ENCODE data around the gene HIP1.
"Not testable (repeated sequence)": the region's sequence is repeated elsewhere in the genome, so short reads cannot be mapped to it uniquely, and the experiment has no call there.

HIP1 gene

GRCh38 chr7:75537731-75538130 is 201.0 kb downstream of the HIP1 start:
- TF ChIP-seq, protein P1, sequence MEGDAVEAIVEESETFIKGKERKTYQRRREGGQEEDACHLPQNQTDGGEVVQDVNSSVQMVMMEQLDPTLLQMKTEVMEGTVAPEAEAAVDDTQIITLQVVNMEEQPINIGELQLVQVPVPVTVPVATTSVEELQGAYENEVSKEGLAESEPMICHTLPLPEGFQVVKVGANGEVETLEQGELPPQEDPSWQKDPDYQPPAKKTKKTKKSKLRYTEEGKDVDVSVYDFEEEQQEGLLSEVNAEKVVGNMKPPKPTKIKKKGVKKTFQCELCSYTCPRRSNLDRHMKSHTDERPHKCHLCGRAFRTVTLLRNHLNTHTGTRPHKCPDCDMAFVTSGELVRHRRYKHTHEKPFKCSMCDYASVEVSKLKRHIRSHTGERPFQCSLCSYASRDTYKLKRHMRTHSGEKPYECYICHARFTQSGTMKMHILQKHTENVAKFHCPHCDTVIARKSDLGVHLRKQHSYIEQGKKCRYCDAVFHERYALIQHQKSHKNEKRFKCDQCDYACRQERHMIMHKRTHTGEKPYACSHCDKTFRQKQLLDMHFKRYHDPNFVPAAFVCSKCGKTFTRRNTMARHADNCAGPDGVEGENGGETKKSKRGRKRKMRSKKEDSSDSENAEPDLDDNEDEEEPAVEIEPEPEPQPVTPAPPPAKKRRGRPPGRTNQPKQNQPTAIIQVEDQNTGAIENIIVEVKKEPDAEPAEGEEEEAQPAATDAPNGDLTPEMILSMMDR (IDR thresholded peaks at IDR 0.05; ENCODE audit: low read depth, low read length) = no peak
- DNase-seq (ENCODE audit: extremely low read depth, low read depth) = no peak

DNA sequence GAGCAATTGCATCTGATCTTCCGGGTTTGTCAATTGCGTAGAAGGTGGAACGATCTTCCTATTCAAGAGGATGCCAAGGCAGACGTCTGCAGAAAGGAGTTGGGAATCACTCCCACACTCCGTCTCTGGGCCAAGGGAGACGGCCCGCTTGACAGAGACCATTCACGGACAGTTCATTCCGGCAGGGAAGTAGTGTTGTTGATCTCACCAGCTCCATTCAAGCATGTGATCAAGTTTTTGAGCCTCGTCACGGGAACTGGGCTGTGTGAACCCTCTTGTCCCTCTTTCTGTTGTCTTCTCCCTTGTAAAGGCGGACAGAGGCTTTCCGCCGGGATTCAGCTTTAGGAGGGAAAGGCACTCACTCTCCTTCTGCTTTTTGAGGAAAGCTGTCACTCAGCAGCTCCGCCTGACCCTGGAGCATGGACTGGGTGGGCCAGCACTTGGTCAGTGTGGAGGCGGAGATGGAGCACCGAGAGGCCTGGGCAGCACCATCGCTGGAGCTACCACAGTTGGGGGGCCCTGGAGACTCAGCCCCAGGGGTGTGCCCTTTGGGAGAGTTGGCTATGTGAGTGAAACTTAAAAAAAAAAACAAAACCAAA is 201.7 kb downstream of the HIP1 start:
- TF ChIP-seq, protein P1 (IDR thresholded peaks at IDR 0.05; ENCODE audit: low read depth, low read length) = no peak
- no peak for DNase-seq (ENCODE audit: extremely low read depth, low read depth)

DNA sequence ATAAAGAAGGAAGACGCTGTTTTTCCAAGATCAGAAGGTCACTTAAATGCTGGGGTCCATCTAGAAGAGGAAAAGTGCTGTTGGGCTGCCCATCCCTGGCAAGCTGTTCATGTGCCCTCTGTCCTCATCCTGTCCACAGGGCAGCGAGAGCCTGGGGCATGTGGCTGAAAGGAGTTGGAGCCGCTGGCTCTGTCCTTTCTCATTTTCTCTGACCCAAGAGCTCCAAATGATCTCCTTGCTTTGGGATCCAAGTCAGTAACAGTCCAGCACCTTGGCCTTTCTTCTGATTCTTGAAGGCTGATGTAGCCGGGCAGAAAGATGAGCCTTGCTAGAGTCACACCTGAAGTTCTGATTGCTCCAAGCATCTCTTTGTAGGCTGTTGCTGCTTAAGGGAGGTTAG is 202.2 kb downstream of the HIP1 start:
- DNase-seq (ENCODE audit: extremely low read depth, low read depth) = no peak
- TF ChIP-seq, protein P1 (IDR thresholded peaks at IDR 0.05; ENCODE audit: low read depth, low read length) = no peak

GRCh38 chr7:75534727-75535307 is 203.9 kb downstream of the HIP1 start:
- DNase-seq (ENCODE audit: extremely low read depth, low read depth) = peak; percentile 8
- TF ChIP-seq, protein P1 (IDR thresholded peaks at IDR 0.05; ENCODE audit: low read depth, low read length) = no peak

GRCh38 chr7:75533926-75534325 is 204.8 kb downstream of the HIP1 start:
- TF ChIP-seq, protein P1 (IDR thresholded peaks at IDR 0.05; ENCODE audit: low read depth, low read length) = no peak
- no peak for DNase-seq (ENCODE audit: extremely low read depth, low read depth)

GRCh38 chr7:75532639-75533038 is 206.1 kb downstream of the HIP1 start:
- no peak for DNase-seq (ENCODE audit: extremely low read depth, low read depth)
- TF ChIP-seq, protein P1 (IDR thresholded peaks at IDR 0.05; ENCODE audit: low read depth, low read length) = no peak

- TF ChIP-seq, protein P1 (IDR thresholded peaks at IDR 0.05; ENCODE audit: low read depth, low read length) = no peak
- DNase-seq (ENCODE audit: extremely low read depth, low read depth) = no peak
These were observed 207.4 kb downstream of the HIP1 start for GRCh38 chr7:75531359-75531821.

GRCh38 chr7:75527224-75527722 is 211.5 kb downstream of the HIP1 start:
- DNase-seq (ENCODE audit: extremely low read depth, low read depth) = not testable (repeated sequence)

- DNase-seq (ENCODE audit: extremely low read depth, low read depth) = not testable (repeated sequence)
These were observed 217.0 kb downstream of the HIP1 start for GRCh38 chr7:75521727-75522126.

DNA sequence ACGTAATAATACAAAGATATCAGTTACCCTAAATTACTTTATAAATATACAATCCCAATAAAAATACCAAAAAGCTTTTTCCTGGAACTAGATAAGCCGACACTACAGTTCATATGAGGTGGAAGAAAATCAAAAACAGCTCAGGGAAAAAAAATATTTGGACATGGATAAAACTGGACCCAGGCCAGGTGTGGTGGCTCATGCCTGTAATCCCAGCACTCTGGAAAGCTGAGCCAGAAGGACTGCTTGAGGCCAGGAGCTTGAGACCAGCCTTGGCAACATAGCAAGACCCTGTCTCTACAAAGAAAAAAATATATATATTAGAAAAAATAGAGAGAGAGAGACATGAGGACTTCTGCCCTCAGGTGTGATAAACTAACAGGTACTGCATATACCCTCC is 219.9 kb downstream of the HIP1 start:
- not testable (repeated sequence) for DNase-seq (ENCODE audit: extremely low read depth, low read depth)

DNA sequence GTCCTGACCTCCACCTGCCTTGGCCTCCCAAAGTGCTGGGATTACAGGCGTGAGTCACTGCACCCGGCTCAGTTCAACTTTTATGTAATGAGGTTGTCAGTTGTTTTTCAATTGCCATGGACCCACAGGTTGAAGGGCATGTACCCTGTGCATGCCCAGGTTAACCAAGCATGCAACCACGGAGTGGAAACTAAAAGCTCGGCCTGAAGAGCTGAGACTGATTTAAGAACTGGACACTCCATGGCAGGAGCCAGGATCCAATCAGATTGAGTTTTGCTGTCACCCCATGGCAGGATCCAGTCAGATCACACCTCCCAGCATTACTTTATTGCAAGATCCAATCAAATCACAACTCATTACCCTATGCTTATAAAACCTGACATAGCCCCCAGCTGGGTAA is 229.7 kb downstream of the HIP1 start:
- DNase-seq (ENCODE audit: extremely low read depth, low read depth) = not testable (repeated sequence)

Data from AG09319 (cell line).